HG02763 (cell line): Measurements from ENCODE around the gene UMODL1.

Experiments used
- ATAC-seq: cut with Tn5 transposase; IDR thresholded peaks from one replicate; pipeline ENCODE4 v1.9.1; 2021; ENCODE audit warnings: mild to moderate bottlenecking, moderate library complexity; ENCODE audit not compliant: unreplicated experiment

UMODL1 gene

GRCh38 chr21:42039911-42040351, 31.2 kb upstream of the UMODL1 start:
- ATAC-seq, result no peak

GRCh38 chr21:42040411-42041180, 30.5 kb upstream of the UMODL1 start:
- ATAC-seq, result no peak

- no peak for ATAC-seq
Measured at GRCh38 chr21:42041246-42041645, 29.9 kb upstream of the UMODL1 start.

GRCh38 chr21:42041711-42042110, 29.4 kb upstream of the UMODL1 start:
- ATAC-seq, result no peak

GRCh38 chr21:42042651-42043050, 28.5 kb upstream of the UMODL1 start:
- ATAC-seq, result no peak

- ATAC-seq, result no peak
Measured at GRCh38 chr21:42043201-42043895, 27.8 kb upstream of the UMODL1 start.

- no peak for ATAC-seq
Measured at GRCh38 chr21:42043961-42044360, 27.2 kb upstream of the UMODL1 start.

GRCh38 chr21:42044871-42045495, 26.1 kb upstream of the UMODL1 start:
- ATAC-seq, result no peak

GRCh38 chr21:42047821-42048613, 23.1 kb upstream of the UMODL1 start:
- ATAC-seq, result no peak

GRCh38 chr21:42048870-42049577, 22.1 kb upstream of the UMODL1 start:
- no peak for ATAC-seq

- no peak for ATAC-seq
Measured at GRCh38 chr21:42049578-42050430, 21.3 kb upstream of the UMODL1 start.

- ATAC-seq, result no peak
Measured at GRCh38 chr21:42051788-42052187, 19.3 kb upstream of the UMODL1 start.

GRCh38 chr21:42055425-42055824, 15.7 kb upstream of the UMODL1 start:
- no peak for ATAC-seq

- ATAC-seq, result no peak
Measured at GRCh38 chr21:42056468-42056867, 14.6 kb upstream of the UMODL1 start.

GRCh38 chr21:42056996-42057689, 14.0 kb upstream of the UMODL1 start:
- ATAC-seq, result no peak

- ATAC-seq, result no peak
Measured at GRCh38 chr21:42057851-42058437, 13.2 kb upstream of the UMODL1 start.

- no peak for ATAC-seq
Measured at GRCh38 chr21:42058631-42059111, 12.4 kb upstream of the UMODL1 start.

- ATAC-seq, result no peak
Measured at GRCh38 chr21:42059141-42059540, 12.0 kb upstream of the UMODL1 start.
